Lower lobe of right lung (tissue), 2 donors: Measurements from ENCODE around the gene HS1BP3. TPM values are rescaled to one million over a fixed set of nuclear protein-coding genes. Genes with fewer than 3 reads are reported as not detected.

ENCODE experiments used
- ATAC-seq, 2 donors: fragments of 200-7000 bp; cut with Tn5 transposase; one replicate each; pipeline ENCODE4 v1.9.1; 2020 to 2022; ENCODE audit warnings: mild to moderate bottlenecking in 2 of 2, moderate library complexity in 2 of 2
- DNase-seq: peaks from one replicate; pipeline ENCODE4 v3.0.0-alpha.2; 2020
- H3K27ac ChIP-seq: fragments of 200-600 bp; one replicate; pipeline ENCODE4 v1.8.0; 2022
- H3K27me3 ChIP-seq: fragments of 200-600 bp; one replicate; pipeline ENCODE4 v1.8.0; 2022; ENCODE audit warnings: low read depth
- H3K36me3 ChIP-seq: fragments of 200-600 bp; one replicate; pipeline ENCODE4 v1.8.0; 2022; ENCODE audit warnings: mild to moderate bottlenecking
- H3K4me1 ChIP-seq: fragments of 200-600 bp; one replicate; pipeline ENCODE4 v1.8.0; 2022
- H3K4me3 ChIP-seq: fragments of 200-600 bp; one replicate; pipeline ENCODE4 v1.8.0; 2022; ENCODE audit warnings: mild to moderate bottlenecking
- H3K9me3 ChIP-seq: fragments of 200-600 bp; one replicate; pipeline ENCODE4 v1.8.0; 2022
- CTCF ChIP-seq: fragments of 200-600 bp; IDR thresholded peaks from one replicate; pipeline ENCODE4 v1.8.0; 2022; ENCODE audit warnings: antibody characterized with exemption, mild to moderate bottlenecking
- intact Hi-C: fragments of 100-400 bp; cut with DNase I; formaldehyde crosslinking; loops from one replicate; pipeline ENCODE4 v1.11.0; 2022
- total RNA-seq: library from RNA; stranded (reverse); fragmentation: NEBNext Ultra II Directional; extraction: Animal tissue kit (Norgen Biotek cat#: 25700); gene quantifications from one replicate; pipeline ENCODE4 v1.2.1, GENCODE V29; 2021
- donor health status: DM: no; HTN: yes; CAD: no; lungs with severe emphysema.

Gene HS1BP3
- total RNA-seq, 1 donor from 2014 or later = 39.9 TPM

- peak; percentile 28 for DNase-seq
- no peak overlapping the region for H3K27ac ChIP-seq
- H3K4me1 ChIP-seq = peaks cover 25% of the 10 kb centered on the region
- intact Hi-C loops = no loop called here
- H3K36me3 ChIP-seq = no peaks in the 10 kb centered on the region
- no peaks in the 10 kb centered on the region for H3K9me3 ChIP-seq
- no peaks in the 10 kb centered on the region for H3K27me3 ChIP-seq
- H3K4me3 ChIP-seq = no peak overlapping the region
- no peak for TF ChIP-seq CTCF
- ATAC-seq = no peak
Observed at GRCh38 chr2:20652673-20653575, 2.0 kb upstream of the HS1BP3 start.

GRCh38 chr2:20652141-20652540 is 1.2 kb upstream of the HS1BP3 start:
- no peak for ATAC-seq
- no peak overlapping the region for H3K27ac ChIP-seq
- DNase-seq = peak; percentile 30
- intact Hi-C loops = no loop called here
- no peaks in the 10 kb centered on the region for H3K27me3 ChIP-seq
- peaks cover 30% of the 10 kb centered on the region for H3K4me1 ChIP-seq
- TF ChIP-seq CTCF = no peak
- no peak overlapping the region for H3K4me3 ChIP-seq
- no peaks in the 10 kb centered on the region for H3K36me3 ChIP-seq
- no peaks in the 10 kb centered on the region for H3K9me3 ChIP-seq

- Histone ChIP-seq H3K27ac (peak overlapping the region; percentile 97), H3K4me3 (peak overlapping the region; percentile 96), H3K36me3 (no peaks in the 10 kb centered on the region), H3K27me3 (no peaks in the 10 kb centered on the region), H3K9me3 (no peaks in the 10 kb centered on the region), H3K4me1 (peaks cover 30% of the 10 kb centered on the region)
- no peak for TF ChIP-seq CTCF
- intact Hi-C loops = no loop called here
- peak; percentile 18 for DNase-seq
- ATAC-seq = no peak
Observed at GRCh38 chr2:20651731-20652099, 817 bp upstream of the HS1BP3 start.

- intact Hi-C loops = no loop called here
- no peaks in the 10 kb centered on the region for H3K9me3 ChIP-seq
- peak overlapping the region; percentile 97 for H3K27ac ChIP-seq
- H3K27me3 ChIP-seq = no peaks in the 10 kb centered on the region
- peaks cover 10% of the 10 kb centered on the region for H3K36me3 ChIP-seq
- ATAC-seq (peak; percentile 15 to 35), DNase-seq (peak; percentile 61)
- peaks cover 30% of the 10 kb centered on the region for H3K4me1 ChIP-seq
- no peak for TF ChIP-seq CTCF
- peak overlapping the region; percentile 96 for H3K4me3 ChIP-seq
Observed at GRCh38 chr2:20650393-20650876, 463 bp downstream of the HS1BP3 start.

- H3K4me1 ChIP-seq = peaks cover 30% of the 10 kb centered on the region
- no peaks in the 10 kb centered on the region for H3K9me3 ChIP-seq
- peaks cover 15% of the 10 kb centered on the region for H3K36me3 ChIP-seq
- intact Hi-C loops = no loop called here
- no peaks in the 10 kb centered on the region for H3K27me3 ChIP-seq
- H3K4me3 ChIP-seq = peak overlapping the region; percentile 96
- ATAC-seq (peak in 1 of 2 donors; percentile 18), DNase-seq (no peak)
- TF ChIP-seq CTCF = no peak
- peak overlapping the region; percentile 97 for H3K27ac ChIP-seq
Observed at GRCh38 chr2:20649976-20650375, 922 bp downstream of the HS1BP3 start.
